ENCODE measurements around the gene LTBP3. TPM values are rescaled to one million over a fixed set of nuclear protein-coding genes. Genes with fewer than 3 reads are reported as not detected.
A peak's percentile ranks its signal among the peaks of the same experiment; 100 is the strongest.

The LTBP3 gene
- total RNA-seq, 1 donor: 41.6 TPM

GRCh38 chr11:65529475-65530156, 28.5 kb downstream of the LTBP3 start:
- H3K27me3 ChIP-seq (ENCODE audit: insufficient read depth, low read length): no peaks in the 10 kb centered on the region
- H4K20me1 ChIP-seq (ENCODE audit: insufficient read depth, low read length): peaks cover 63% of the 10 kb centered on the region

GRCh38 chr11:65528819-65529350, 29.3 kb downstream of the LTBP3 start:
- H3K79me2 ChIP-seq (ENCODE audit: insufficient read depth, low read length): peaks cover 55% of the 10 kb centered on the region
- H3K27me3 ChIP-seq (ENCODE audit: insufficient read depth, low read length): no peaks in the 10 kb centered on the region
- no peaks in the 10 kb centered on the region for H3K9me3 ChIP-seq (ENCODE audit: low read depth, low read length)
- peaks cover 16% of the 10 kb centered on the region for H3K4me1 ChIP-seq (ENCODE audit: insufficient read depth, low read length)
- no peak overlapping the region for H3K27ac ChIP-seq (ENCODE audit: low read depth, low read length)
- TF ChIP-seq CTCF (IDR thresholded peaks at IDR 0.05; ENCODE audit: extremely low read depth, low read depth, low read length): no peak
- no peak overlapping the region for H3K4me3 ChIP-seq (ENCODE audit: insufficient read depth, low read length)
- peaks cover 67% of the 10 kb centered on the region for H3K36me3 ChIP-seq (ENCODE audit: insufficient read depth, low read length)
- H3K4me2 ChIP-seq (ENCODE audit: insufficient read depth, low read length): no peak overlapping the region
- DNase-seq (ENCODE audit: insufficient read length, low spot score, missing footprints): peak; percentile 53
- H4K20me1 ChIP-seq (ENCODE audit: insufficient read depth, low read length): peaks cover 59% of the 10 kb centered on the region
- no peak overlapping the region for H2AFZ ChIP-seq (ENCODE audit: low read length)

More at GRCh38 chr11:65529475-65530156, 28.5 kb downstream of the LTBP3 start:
- no peak overlapping the region for H3K4me2 ChIP-seq (ENCODE audit: insufficient read depth, low read length)
- peaks cover 55% of the 10 kb centered on the region for H3K79me2 ChIP-seq (ENCODE audit: insufficient read depth, low read length)
- TF ChIP-seq CTCF (IDR thresholded peaks at IDR 0.05; ENCODE audit: extremely low read depth, low read depth, low read length): no peak
- peak; percentile 48 for DNase-seq (ENCODE audit: insufficient read length, low spot score, missing footprints)
- H3K9me3 ChIP-seq (ENCODE audit: low read depth, low read length): no peaks in the 10 kb centered on the region
- no peak overlapping the region for H3K4me3 ChIP-seq (ENCODE audit: insufficient read depth, low read length)
- peaks cover 72% of the 10 kb centered on the region for H3K36me3 ChIP-seq (ENCODE audit: insufficient read depth, low read length)
- peaks cover 11% of the 10 kb centered on the region for H3K4me1 ChIP-seq (ENCODE audit: insufficient read depth, low read length)
- H2AFZ ChIP-seq (ENCODE audit: low read length): no peak overlapping the region
- peak overlapping the region; percentile 24 for H3K27ac ChIP-seq (ENCODE audit: low read depth, low read length)

DNA sequence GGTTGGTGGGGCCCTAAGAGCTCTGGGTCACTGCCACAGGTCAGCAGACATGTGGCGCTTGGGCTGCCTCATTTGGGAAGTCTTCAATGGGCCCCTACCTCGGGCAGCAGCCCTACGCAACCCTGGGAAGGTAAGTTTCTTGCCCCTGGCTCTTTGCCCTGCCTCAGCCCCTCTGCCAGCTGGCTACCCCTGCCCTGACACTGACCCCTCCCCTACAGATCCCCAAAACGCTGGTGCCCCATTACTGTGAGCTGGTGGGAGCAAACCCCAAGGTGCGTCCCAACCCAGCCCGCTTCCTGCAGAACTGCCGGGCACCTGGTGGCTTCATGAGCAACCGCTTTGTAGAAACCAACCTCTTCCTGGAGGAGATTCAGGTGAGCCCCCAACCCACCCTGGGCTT, 31.4 kb downstream of the LTBP3 start:
- Histone ChIP-seq H3K79me2 (ENCODE audit: insufficient read depth, low read length) (peaks cover 53% of the 10 kb centered on the region), H3K36me3 (ENCODE audit: insufficient read depth, low read length) (peaks cover 51% of the 10 kb centered on the region), H3K4me1 (ENCODE audit: insufficient read depth, low read length) (peaks cover 16% of the 10 kb centered on the region), H2AFZ (ENCODE audit: low read length) (no peak overlapping the region), H3K27ac (ENCODE audit: low read depth, low read length) (peak overlapping the region; percentile 75), H3K4me3 (ENCODE audit: insufficient read depth, low read length) (peak overlapping the region; percentile 95), H3K9me3 (ENCODE audit: low read depth, low read length) (no peaks in the 10 kb centered on the region), H3K27me3 (ENCODE audit: insufficient read depth, low read length) (no peaks in the 10 kb centered on the region), H3K4me2 (ENCODE audit: insufficient read depth, low read length) (peak overlapping the region; percentile 83), H4K20me1 (ENCODE audit: insufficient read depth, low read length) (peaks cover 51% of the 10 kb centered on the region)
- peak; percentile 30 for DNase-seq (ENCODE audit: insufficient read length, low spot score, missing footprints)
- no peak for TF ChIP-seq CTCF (IDR thresholded peaks at IDR 0.05; ENCODE audit: extremely low read depth, low read depth, low read length)
